ENCODE measurements around the gene PDCD4.

- TF ChIP-seq FOXM1 (IDR thresholded peaks at IDR 0.05; ENCODE audit: borderline replicate concordance) (no peak), BHLHE40 (IDR thresholded peaks at IDR 0.05; ENCODE audit: borderline replicate concordance) (no peak), LEF1 (IDR thresholded peaks at IDR 0.05; ENCODE audit: borderline replicate concordance) (no peak), CTBP1 (IDR thresholded peaks at IDR 0.05; ENCODE audit: borderline replicate concordance) (no peak), SUZ12 (IDR thresholded peaks at IDR 0.05) (no peak), SP1 (IDR thresholded peaks at IDR 0.05) (no peak)
These were observed 3.8 kb upstream of the PDCD4 start for GRCh38 chr10:110867807-110868465.

Data from HEK293T (cell line).